ENCODE measurements around the gene ZNF789.
A peak's percentile ranks its signal among the peaks of the same experiment; 100 is the strongest.

Gene ZNF789

DNA sequence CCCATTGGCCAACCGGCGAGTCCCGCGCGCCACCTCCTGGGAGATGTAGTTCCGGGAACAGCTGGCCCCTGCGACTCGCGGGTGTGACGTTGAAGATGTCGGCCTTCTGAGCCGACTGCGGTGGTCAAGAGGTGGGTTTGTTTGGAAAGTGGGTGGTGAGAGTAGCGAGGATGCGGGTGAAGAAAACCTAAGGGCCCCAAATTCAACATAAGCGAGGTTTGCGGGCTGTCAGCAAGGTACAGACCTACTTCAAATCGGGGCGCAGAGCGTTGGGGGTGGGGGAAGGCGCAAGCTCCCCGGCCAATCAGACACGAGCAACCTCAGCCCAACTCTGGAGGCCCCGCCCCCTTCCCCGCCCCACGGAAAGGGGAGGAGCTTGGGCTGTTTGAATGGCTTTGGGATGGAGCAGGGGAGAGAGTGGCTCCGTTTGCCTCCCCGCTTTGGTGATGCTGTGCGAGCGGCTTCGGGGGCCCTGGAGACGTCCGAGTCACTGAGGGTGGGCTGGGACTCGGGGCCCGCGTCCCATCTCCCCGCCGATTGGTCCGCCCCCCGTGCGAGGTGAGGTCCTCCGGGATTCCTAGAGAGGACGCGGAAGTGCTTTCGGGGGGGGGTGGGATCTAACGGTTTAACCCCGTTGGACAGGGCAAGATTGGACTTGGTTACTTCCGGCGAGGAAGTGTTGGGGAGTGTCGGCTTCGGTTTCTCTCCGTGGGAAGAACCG lies 32.1 kb downstream of the ZNF789 start, which contains the start of gene ZKSCAN5:
TSS of gene ZKSCAN5 (plus strand) at position 60 of the 721 bp plus-strand sequence. CDS start 1,383 bp downstream, outside the sequence.
- H3K36me3 ChIP-seq (ENCODE audit: control insufficient read depth in 2 of 2, insufficient read depth in 2 of 2, low read length in 2 of 2), result no peaks in the 10 kb centered on the region
- H3K27ac ChIP-seq (ENCODE audit: low read length), result peak within 1 kb of the TSS; percentile 96
- H3K4me3 ChIP-seq (ENCODE audit: low read length in 2 of 2), result peak within 1 kb of the TSS; percentile 92 to 97
- peak within 1 kb of the TSS; percentile 94 to 99 for H3K9ac ChIP-seq (ENCODE audit: low read length in 2 of 2)
- H3K9me3 ChIP-seq (ENCODE audit: control insufficient read depth in 2 of 2, low read length in 2 of 2), result no peaks in the 10 kb centered on the region
- H3K27me3 ChIP-seq (ENCODE audit: control insufficient read depth in 1 of 2, insufficient read depth in 2 of 2, low read length in 2 of 2), result no peaks in the 10 kb centered on the region
- H3K4me1 ChIP-seq (ENCODE audit: control insufficient read depth, insufficient read depth, low read length), result peaks cover 27% of the 10 kb centered on the region

DNA sequence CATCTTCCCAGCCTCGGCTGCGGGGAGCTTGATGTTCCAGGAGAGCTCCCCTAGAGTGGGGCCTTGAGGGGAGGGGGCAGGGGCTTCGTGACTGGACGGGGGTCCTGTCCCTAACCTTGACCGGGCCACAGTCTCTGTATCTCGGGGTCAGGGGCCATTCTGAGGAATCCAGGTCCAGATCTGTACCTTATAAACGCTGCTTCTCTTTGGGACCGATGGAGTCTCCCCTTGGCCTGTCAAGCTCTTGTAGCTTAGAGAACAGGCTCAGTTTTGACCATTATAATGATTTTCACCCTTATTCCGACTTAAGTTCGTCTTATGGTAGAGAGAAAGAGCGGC lies 32.6 kb downstream of the ZNF789 start:
- Histone ChIP-seq H3K9me3 (ENCODE audit: control insufficient read depth in 2 of 2, low read length in 2 of 2) (no peaks in the 10 kb centered on the region), H3K4me3 (ENCODE audit: low read length in 2 of 2) (peak overlapping the region; percentile 92 to 97), H3K9ac (ENCODE audit: low read length in 2 of 2) (peak overlapping the region; percentile 94 to 99), H3K27me3 (ENCODE audit: control insufficient read depth in 1 of 2, insufficient read depth in 2 of 2, low read length in 2 of 2) (no peaks in the 10 kb centered on the region), H3K36me3 (ENCODE audit: control insufficient read depth in 2 of 2, insufficient read depth in 2 of 2, low read length in 2 of 2) (no peaks in the 10 kb centered on the region), H3K27ac (ENCODE audit: low read length) (peak overlapping the region; percentile 96), H3K4me1 (ENCODE audit: control insufficient read depth, insufficient read depth, low read length) (peaks cover 27% of the 10 kb centered on the region)

DNA sequence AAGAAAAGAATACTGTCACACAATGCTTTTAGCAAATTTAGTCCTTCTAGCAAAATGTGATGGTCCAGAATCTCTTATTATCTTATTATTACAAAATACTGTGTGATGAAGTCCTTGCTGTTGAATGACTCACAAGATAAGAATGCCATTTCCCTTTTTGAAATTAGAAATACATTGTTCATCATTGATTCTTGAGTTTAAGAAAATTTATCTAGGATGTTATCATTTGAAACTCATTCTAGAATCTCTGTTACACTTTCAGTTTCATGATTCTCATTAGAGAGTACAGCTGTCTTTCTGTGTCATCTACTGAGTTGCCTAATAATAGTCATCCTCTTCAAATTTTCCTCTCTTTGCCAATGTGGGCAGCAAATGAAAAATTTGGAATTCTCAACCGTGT lies 41.4 kb downstream of the ZNF789 start:
- peaks cover 23 to 25% of the 10 kb centered on the region in 2 donors for H3K36me3 ChIP-seq (ENCODE audit: control insufficient read depth in 2 of 2, insufficient read depth in 2 of 2, low read length in 2 of 2)
- H3K9me3 ChIP-seq (ENCODE audit: control insufficient read depth in 2 of 2, low read length in 2 of 2), result no peaks in the 10 kb centered on the region
- no peaks in the 10 kb centered on the region for H3K27me3 ChIP-seq (ENCODE audit: control insufficient read depth in 1 of 2, insufficient read depth in 2 of 2, low read length in 2 of 2)
- H3K9ac ChIP-seq (ENCODE audit: low read length in 2 of 2), result no peak overlapping the region
- H3K4me3 ChIP-seq (ENCODE audit: low read length in 2 of 2), result no peak overlapping the region
- no peaks in the 10 kb centered on the region for H3K4me1 ChIP-seq (ENCODE audit: control insufficient read depth, insufficient read depth, low read length)
- H3K27ac ChIP-seq (ENCODE audit: low read length), result no peak overlapping the region

DNA sequence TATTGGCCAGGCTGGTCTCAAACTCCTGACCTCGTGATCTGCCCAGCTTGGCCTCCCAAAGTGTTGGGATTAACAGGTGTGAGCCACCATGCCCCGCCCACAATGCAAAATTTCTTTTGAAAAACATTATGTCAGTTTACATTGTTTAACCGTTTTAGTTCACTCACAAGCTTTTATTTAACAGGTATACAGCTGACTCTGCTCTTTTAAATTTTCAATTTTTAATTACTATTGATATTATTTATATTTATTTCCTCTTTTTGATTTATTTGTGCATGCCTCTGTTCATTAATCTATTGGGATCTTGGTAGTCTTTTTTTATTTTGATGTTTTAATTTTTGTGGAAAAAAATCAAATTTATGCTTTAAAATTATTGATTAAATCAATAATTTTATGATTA lies 48.7 kb downstream of the ZNF789 start:
- H3K27ac ChIP-seq (ENCODE audit: low read length), result no peak overlapping the region
- H3K36me3 ChIP-seq (ENCODE audit: control insufficient read depth in 2 of 2, insufficient read depth in 2 of 2, low read length in 2 of 2), result peaks cover 16 to 19% of the 10 kb centered on the region in 2 donors

DNA sequence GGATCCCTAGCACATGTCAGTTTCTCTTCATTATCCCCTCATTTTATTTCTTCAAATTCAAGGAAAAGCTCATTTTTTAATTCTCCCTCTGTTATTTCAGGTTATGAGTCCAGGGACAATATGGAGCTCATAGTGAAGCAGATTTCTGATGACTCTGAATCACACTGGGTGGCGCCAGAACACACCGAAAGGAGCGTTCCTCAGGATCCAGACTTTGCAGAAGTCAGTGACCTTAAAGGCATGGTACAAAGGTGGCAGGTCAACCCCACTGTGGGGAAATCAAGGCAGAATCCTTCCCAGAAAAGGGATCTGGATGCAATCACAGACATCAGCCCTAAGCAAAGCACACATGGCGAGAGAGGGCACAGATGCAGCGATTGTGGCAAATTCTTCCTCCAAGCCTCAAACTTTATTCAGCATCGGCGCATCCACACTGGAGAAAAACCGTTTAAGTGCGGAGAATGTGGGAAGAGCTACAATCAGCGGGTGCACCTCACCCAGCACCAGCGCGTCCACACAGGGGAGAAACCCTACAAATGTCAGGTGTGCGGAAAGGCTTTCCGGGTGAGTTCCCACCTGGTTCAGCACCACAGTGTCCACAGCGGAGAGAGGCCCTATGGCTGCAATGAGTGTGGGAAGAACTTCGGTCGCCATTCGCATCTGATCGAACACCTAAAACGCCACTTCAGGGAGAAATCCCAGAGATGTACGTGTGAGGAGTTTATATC lies 53.2 kb downstream of the ZNF789 start:
- H3K4me3 ChIP-seq (ENCODE audit: low read length in 2 of 2), result no peak overlapping the region

More for the DNA sequence above, 48.7 kb downstream of the ZNF789 start:
- H3K9ac ChIP-seq (ENCODE audit: low read length in 2 of 2), result no peak overlapping the region
- H3K9me3 ChIP-seq (ENCODE audit: control insufficient read depth in 2 of 2, low read length in 2 of 2), result no peaks in the 10 kb centered on the region
- H3K4me1 ChIP-seq (ENCODE audit: control insufficient read depth, insufficient read depth, low read length), result no peaks in the 10 kb centered on the region
- no peak overlapping the region for H3K4me3 ChIP-seq (ENCODE audit: low read length in 2 of 2)
- H3K27me3 ChIP-seq (ENCODE audit: control insufficient read depth in 1 of 2, insufficient read depth in 2 of 2, low read length in 2 of 2), result no peaks in the 10 kb centered on the region

DNA sequence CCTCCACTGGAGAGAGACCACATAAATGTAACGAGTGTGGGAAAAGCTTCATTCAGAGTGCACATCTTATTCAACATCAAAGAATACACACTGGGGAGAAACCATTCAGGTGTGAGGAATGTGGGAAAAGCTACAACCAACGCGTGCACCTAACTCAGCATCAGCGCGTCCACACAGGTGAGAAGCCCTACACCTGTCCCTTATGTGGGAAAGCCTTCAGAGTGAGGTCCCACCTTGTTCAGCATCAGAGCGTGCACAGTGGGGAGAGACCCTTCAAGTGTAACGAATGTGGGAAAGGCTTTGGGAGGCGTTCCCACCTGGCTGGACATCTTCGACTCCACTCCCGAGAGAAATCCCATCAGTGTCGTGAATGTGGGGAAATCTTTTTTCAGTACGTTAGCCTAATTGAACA lies 58.7 kb downstream of the ZNF789 start:
- Histone ChIP-seq H3K27me3 (ENCODE audit: control insufficient read depth in 1 of 2, insufficient read depth in 2 of 2, low read length in 2 of 2) (no peaks in the 10 kb centered on the region), H3K4me3 (ENCODE audit: low read length in 2 of 2) (peak overlapping the region in 1 of 2 donors; percentile 18), H3K27ac (ENCODE audit: low read length) (no peak overlapping the region), H3K4me1 (ENCODE audit: control insufficient read depth, insufficient read depth, low read length) (no peaks in the 10 kb centered on the region), H3K9me3 (ENCODE audit: control insufficient read depth in 2 of 2, low read length in 2 of 2) (peaks cover 32 to 39% of the 10 kb centered on the region in 2 donors), H3K9ac (ENCODE audit: low read length in 2 of 2) (no peak overlapping the region), H3K36me3 (ENCODE audit: control insufficient read depth in 2 of 2, insufficient read depth in 2 of 2, low read length in 2 of 2) (peaks cover 44 to 48% of the 10 kb centered on the region in 2 donors)

More for the DNA sequence above, 53.2 kb downstream of the ZNF789 start:
- Histone ChIP-seq H3K9ac (ENCODE audit: low read length in 2 of 2) (no peak overlapping the region), H3K27ac (ENCODE audit: low read length) (no peak overlapping the region), H3K4me1 (ENCODE audit: control insufficient read depth, insufficient read depth, low read length) (no peaks in the 10 kb centered on the region), H3K27me3 (ENCODE audit: control insufficient read depth in 1 of 2, insufficient read depth in 2 of 2, low read length in 2 of 2) (no peaks in the 10 kb centered on the region), H3K9me3 (ENCODE audit: control insufficient read depth in 2 of 2, low read length in 2 of 2) (peaks cover 3 to 7% of the 10 kb centered on the region in 2 donors), H3K36me3 (ENCODE audit: control insufficient read depth in 2 of 2, insufficient read depth in 2 of 2, low read length in 2 of 2) (peaks cover 26 to 30% of the 10 kb centered on the region in 2 donors)

DNA sequence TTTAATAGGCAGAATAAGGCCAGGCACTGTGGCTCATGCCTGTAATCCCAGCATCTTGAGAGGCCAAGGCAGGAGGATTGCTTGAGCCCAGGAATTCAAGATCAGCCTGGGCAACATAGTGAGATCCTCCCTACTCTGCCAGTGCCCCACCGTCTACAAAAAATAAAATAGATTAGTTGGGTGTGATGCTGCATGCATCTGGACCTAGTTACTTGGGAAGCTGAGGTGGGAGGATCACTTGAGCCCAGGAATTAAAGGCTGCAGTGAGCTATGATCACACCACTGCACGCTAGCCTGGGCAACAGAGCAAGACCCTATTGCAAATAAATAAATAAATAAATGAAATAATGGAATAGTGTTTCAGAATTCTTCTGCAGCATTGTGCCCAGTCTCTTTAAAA lies 63.0 kb downstream of the ZNF789 start:
- Histone ChIP-seq H3K36me3 (ENCODE audit: control insufficient read depth in 2 of 2, insufficient read depth in 2 of 2, low read length in 2 of 2) (peaks cover 28 to 31% of the 10 kb centered on the region in 2 donors), H3K27ac (ENCODE audit: low read length) (no peak overlapping the region), H3K27me3 (ENCODE audit: control insufficient read depth in 1 of 2, insufficient read depth in 2 of 2, low read length in 2 of 2) (no peaks in the 10 kb centered on the region), H3K9me3 (ENCODE audit: control insufficient read depth in 2 of 2, low read length in 2 of 2) (peaks cover 33 to 47% of the 10 kb centered on the region in 2 donors), H3K4me3 (ENCODE audit: low read length in 2 of 2) (no peak overlapping the region), H3K4me1 (ENCODE audit: control insufficient read depth, insufficient read depth, low read length) (no peaks in the 10 kb centered on the region), H3K9ac (ENCODE audit: low read length in 2 of 2) (no peak overlapping the region)

Data from stomach smooth muscle (tissue), 2 donors.